SW 1271 (cell line): ENCODE results near the gene LRP10.
A peak's percentile ranks its signal among the peaks of the same experiment; 100 is the strongest.

ENCODE experiments used
- DNase-seq, 2 experiments: peaks; one replicate each; lab custom pipeline; 2025; lab: John Stamatoyannopoulos, UW

The LRP10 gene

GRCh38 chr14:22919601-22919921 is 48.0 kb downstream of the LRP10 start:
- DNase-seq, result no peak

- DNase-seq, result no peak
These were observed 49.2 kb downstream of the LRP10 start for GRCh38 chr14:22920697-22921096.

- DNase-seq, result no peak
These were observed 50.8 kb downstream of the LRP10 start for GRCh38 chr14:22922294-22922693.

GRCh38 chr14:22923746-22924145 is 52.2 kb downstream of the LRP10 start:
- no peak for DNase-seq

GRCh38 chr14:22925513-22925912 is 54.0 kb downstream of the LRP10 start:
- DNase-seq, result no peak

- peak; percentile 43 to 75 for DNase-seq
These were observed 54.8 kb downstream of the LRP10 start for GRCh38 chr14:22926316-22926715.

GRCh38 chr14:22928237-22929103 is 56.9 kb downstream of the LRP10 start:
- no peak for DNase-seq

- peak; percentile 97 to 100 for DNase-seq
These were observed 57.8 kb downstream of the LRP10 start, which contains the start of gene PRMT5 for GRCh38 chr14:22929104-22929960. TSS of gene PRMT5 (minus strand) at chr14:22929376. CDS start at chr14:22929361, 15 bp downstream.

- no peak for DNase-seq
These were observed 58.4 kb downstream of the LRP10 start for GRCh38 chr14:22929961-22930364.
